Raji (cell line): ENCODE results near the gene TRAF3IP3.

Experiments used
- POLR2A ChIP-seq: IDR thresholded peaks from 2 replicates; pipeline ENCODE4 v1.6.1; 2011; ENCODE audit warnings: low read depth, low read length, control low read depth; ENCODE audit not compliant: insufficient read depth

Gene TRAF3IP3

DNA sequence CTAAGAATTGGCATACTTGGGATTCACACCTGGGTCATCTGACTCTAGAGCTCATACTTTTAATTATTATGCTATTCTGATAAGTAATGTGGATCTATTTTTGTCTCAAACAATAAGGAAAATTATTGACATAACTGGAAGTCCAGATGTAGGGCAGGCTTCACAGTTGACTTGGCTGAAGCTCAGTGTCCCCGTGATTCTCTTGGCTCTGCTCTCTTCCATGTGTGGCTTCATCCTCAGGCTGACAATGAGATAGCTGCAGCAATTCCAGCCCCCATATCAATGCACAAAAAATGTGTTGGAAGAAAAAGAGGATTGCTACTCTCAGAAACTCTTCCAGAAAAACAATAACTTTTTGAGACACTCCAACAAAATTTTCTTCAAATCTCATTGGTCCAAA, 27.4 kb upstream of the TRAF3IP3 start:
- no peak for TF ChIP-seq POLR2A

DNA sequence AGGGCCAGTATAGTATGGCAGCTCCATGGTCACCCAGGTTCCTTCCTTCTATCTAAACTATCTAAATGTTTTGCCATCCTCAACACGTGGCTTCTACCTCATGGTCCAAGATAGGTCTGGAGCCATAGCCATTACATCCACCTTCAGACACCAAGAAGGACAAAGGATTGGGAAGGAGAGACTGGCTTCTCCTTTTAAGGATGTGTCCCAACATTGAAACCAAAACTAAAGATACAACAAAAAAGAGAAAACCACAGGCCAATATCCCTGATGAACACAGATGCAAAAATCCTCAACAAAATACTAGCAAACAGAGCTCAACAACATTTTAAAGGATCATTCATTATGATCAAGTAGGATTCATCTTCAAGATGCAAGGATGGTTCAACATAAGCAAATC, 26.4 kb upstream of the TRAF3IP3 start:
- no peak for TF ChIP-seq POLR2A

- TF ChIP-seq POLR2A, result no peak
These were observed 23.1 kb upstream of the TRAF3IP3 start for GRCh38 chr1:209732725-209733124.

GRCh38 chr1:209733409-209734192, 22.3 kb upstream of the TRAF3IP3 start:
- TF ChIP-seq POLR2A, result no peak

DNA sequence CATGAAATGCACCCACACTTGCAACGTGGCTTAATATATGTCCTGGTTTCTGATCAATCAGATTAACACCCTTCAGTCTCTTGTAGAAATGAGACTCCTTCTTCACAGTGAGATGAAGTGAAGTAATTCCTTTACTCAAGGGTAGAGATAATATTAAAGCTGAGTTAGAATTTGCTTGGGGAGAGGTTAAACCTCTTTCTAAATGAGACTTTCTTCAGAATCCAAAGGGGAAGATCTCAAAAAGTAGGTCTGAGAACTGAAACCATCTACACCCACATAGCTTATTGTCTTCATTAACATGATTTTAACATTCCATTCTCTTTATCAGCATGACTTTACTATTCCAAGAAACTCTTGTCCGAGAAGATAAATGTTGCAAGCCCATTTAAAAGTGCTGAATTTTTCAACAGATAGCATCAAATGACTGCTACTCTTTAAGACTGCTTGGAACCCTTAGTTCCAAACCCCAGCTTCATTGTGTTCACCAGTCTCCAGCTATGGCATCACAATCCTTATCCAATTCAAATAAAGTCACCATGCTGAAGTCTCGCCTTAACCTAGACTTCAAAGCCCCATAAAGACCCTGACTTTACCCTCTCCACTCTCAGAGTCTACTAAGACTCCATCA, 19.2 kb upstream of the TRAF3IP3 start:
- no peak for TF ChIP-seq POLR2A

DNA sequence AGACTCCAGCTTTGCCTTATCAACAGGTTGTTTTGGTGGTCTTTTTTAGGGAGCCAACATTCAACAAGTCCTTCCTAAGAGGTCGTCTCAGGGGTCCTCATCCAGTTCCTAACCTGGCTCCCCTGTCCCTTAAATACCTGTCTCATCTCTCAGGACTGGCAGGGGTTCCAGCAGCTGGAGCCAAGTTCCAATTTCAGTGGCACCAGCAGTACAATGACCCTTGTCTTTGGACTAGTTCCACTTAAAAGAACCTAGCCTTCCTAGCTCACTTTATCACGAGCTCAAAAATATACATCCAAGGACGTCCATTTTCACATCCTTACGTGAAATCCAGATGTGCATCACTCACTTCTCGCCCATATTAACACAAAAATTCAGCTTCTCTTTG, 18.7 kb upstream of the TRAF3IP3 start:
- TF ChIP-seq POLR2A, result no peak

DNA sequence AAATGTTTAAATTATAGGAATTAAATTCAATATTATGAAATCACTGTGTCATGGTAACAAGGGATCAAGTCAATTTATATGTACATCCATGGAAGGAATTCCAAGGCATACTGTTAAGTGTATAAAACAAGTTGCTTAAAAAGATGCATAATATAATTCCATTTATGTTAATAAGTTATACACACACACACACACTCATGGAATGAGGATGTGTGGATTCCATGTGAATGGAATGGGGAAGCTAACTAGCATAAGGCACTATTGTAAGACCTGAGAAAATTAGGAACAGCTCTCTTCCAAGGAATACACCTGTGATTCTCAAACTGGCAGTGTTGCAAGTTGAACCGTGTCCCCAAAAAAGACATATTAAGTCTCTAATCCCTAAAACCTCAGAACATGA, 17.6 kb upstream of the TRAF3IP3 start:
- no peak for TF ChIP-seq POLR2A

- no peak for TF ChIP-seq POLR2A
These were observed 14.7 kb upstream of the TRAF3IP3 start for GRCh38 chr1:209741193-209741592.

- TF ChIP-seq POLR2A, result no peak
These were observed 14.0 kb upstream of the TRAF3IP3 start for GRCh38 chr1:209741889-209742288.

GRCh38 chr1:209742409-209743144, 13.3 kb upstream of the TRAF3IP3 start:
- TF ChIP-seq POLR2A, result no peak

DNA sequence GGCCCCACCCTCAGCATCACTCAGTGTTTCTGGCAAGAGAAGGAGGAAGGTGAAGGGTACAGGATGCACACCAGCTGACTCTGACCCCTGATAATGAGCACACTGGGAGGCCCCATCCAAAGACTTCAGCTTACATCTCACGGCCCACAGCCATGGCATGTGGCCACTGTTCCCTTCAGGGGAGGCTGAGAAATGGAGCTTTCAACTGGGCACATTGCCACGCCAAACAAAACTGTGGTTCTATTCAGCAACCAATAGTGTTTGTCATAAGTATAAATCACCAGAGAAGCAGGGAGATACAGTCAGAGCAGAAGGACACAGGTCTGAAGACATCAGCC, 12.7 kb upstream of the TRAF3IP3 start:
- no peak for TF ChIP-seq POLR2A

DNA sequence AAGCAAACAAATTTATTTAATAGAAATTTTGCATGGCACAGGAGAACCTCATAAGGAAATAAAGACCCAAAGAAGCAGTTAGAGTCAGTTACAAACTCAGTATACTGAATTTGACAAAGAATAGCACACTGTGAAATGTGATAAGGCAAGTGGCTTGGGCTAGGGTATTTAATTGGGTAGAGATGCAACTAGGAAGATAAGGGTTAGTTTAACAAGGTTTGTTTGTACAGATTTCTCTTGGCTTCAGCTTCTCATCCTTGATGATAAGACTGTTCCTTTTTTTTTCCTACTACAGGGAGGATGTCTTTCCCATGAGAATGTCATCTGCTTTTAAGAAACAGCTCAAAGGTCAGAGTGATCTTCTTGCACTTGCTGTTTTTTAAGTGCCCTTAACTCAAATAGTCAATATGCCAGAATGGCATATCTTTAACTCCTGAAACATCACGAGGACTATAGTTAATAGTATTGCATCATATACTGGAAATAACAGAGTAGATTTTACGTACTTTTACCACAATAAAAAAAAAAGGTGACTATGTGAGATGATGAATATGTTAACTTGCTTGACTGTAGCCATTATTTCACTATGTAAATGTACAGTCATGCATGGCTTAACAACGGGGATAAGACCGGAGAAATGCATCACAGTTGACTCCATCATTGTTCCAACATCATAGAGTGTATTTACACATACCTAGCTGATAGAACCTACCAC, 9.2 kb upstream of the TRAF3IP3 start:
- no peak for TF ChIP-seq POLR2A

DNA sequence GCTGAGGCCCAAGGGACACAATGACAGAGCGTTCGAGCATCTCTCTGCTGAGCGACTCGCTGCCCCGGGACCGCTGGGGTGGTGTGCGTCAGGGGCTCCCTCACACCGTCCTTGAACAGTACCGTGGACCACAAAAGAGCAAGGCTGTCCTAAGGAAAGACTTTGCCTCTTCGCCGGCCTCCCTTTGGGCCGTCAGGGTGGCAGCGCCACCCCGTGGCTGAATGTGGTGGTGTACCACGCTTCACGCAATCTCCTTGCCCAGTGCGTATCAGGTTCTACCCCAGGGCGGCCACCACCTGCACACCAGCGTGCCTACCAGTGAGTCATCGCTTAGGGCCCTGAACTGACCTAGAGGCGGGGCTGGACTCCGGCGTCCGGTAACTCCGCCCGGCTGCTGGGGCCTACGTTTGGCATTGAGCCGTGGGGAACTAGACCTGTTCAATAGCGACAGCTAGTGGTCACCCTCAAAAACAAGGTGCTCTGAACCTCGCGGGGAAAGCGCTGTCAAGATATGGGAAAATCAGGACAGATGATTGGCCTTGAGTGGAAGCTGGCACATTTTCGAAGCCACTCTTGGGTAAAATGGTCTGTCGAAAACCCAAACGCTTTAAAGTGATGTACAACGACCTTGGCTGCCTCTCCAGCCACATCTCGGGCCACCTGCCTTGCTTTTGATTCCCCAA, 8.1 kb upstream of the TRAF3IP3 start:
- TF ChIP-seq POLR2A, result no peak

GRCh38 chr1:209748620-209749019, 7.2 kb upstream of the TRAF3IP3 start:
- no peak for TF ChIP-seq POLR2A

- TF ChIP-seq POLR2A, result no peak
These were observed 6.6 kb upstream of the TRAF3IP3 start for GRCh38 chr1:209749205-209749604.
